K562 (cell line): ENCODE data around the gene SYN1. TPM values are rescaled to one million over a fixed set of nuclear protein-coding genes. Genes with fewer than 3 reads are reported as not detected.

Experiments used
- CC2D1A ChIP-seq: fragments of 450-650 bp; IDR thresholded peaks from 2 replicates; pipeline ENCODE4 v1.6.1; 2017; ENCODE audit warnings: mild to moderate bottlenecking
- EZH2 ChIP-seq: IDR thresholded peaks from 2 replicates; pipeline ENCODE4 v1.6.1; 2012; ENCODE audit warnings: low read depth, mild to moderate bottlenecking, inconsistent platforms, low read length, borderline replicate concordance
- HMGN3 ChIP-seq: IDR thresholded peaks from 2 replicates; pipeline ENCODE4 v1.6.1; 2011; ENCODE audit warnings: borderline replicate concordance, low read depth, mild to moderate bottlenecking, mixed read lengths, low read length; ENCODE audit not compliant: insufficient read length; ENCODE audit errors: extremely low read depth
- ILF3 ChIP-seq: fragments of 450-650 bp; IDR thresholded peaks from 2 replicates; pipeline ENCODE4 v1.6.1; 2018; ENCODE audit warnings: antibody characterized with exemption, mild to moderate bottlenecking, moderate library complexity, borderline replicate concordance
- KDM1A ChIP-seq, 2 experiments: fragments of 450-650 bp; IDR thresholded peaks; 2 replicates each; pipeline ENCODE4 v1.6.1; 2016; ENCODE audit warnings: mild to moderate bottlenecking in 2 of 2
- MAFF ChIP-seq: IDR thresholded peaks from 2 replicates; pipeline ENCODE4 v1.6.1; 2012; ENCODE audit warnings: low read length, improper control_type of control experiment
- SMARCC2 ChIP-seq: fragments of 450-650 bp; IDR thresholded peaks from 2 replicates; pipeline ENCODE4 v1.6.1; 2017; ENCODE audit warnings: antibody characterized with exemption, moderate library complexity, mild to moderate bottlenecking, low read depth
- TFAM ChIP-seq: fragments of 250-450 bp; sonication (Bioruptor Pico); conservative IDR thresholded peaks from 2 replicates; pipeline ENCODE4 v1.5.0; 2021; ENCODE audit warnings: mild to moderate bottlenecking, moderate library complexity
- TSC22D4 ChIP-seq: fragments of 450-650 bp; IDR thresholded peaks from 2 replicates; pipeline ENCODE4 v1.6.1; 2016; ENCODE audit warnings: missing genetic modification characterization, missing biosample characterization, control low read depth
- ZKSCAN1 ChIP-seq: fragments of 150-350 bp; IDR thresholded peaks from 2 replicates; pipeline ENCODE4 v1.6.1; 2016; ENCODE audit warnings: low read depth, low read length
- ZNF24 ChIP-seq: fragments of 450-650 bp; IDR thresholded peaks from 2 replicates; pipeline ENCODE4 v1.6.1; 2016
- ZNF3 ChIP-seq: fragments of 250-450 bp; sonication (Bioruptor Pico); IDR thresholded peaks from 2 replicates; pipeline ENCODE4 v1.5.0; 2021; ENCODE audit warnings: mild to moderate bottlenecking, moderate library complexity
- ZNF57 ChIP-seq: fragments of 450-650 bp; formaldehyde crosslinking; IDR thresholded peaks from 2 replicates; pipeline ENCODE4 v1.4.0; 2020; ENCODE audit warnings: mild to moderate bottlenecking, moderate library complexity
- ZZZ3 ChIP-seq: fragments of 450-650 bp; IDR thresholded peaks from 2 replicates; pipeline ENCODE4 v1.6.1; 2016; ENCODE audit warnings: antibody characterized with exemption, mild to moderate bottlenecking, moderate library complexity
- polyA plus RNA-seq, 8 experiments: library from polyadenylated mRNA; depleted of rRNA in 4 of 8; stranded (reverse) in 5 of 8; unstranded in 3 of 8; fragments of >200 nt; fragmentation: Nextera tagmentation in 2 of 8; fragmentation: Illumina TruSeq in 1 of 8; extraction: Ambion mirVana in 2 of 8; extraction: Trizol in 1 of 8; gene quantifications; 2 replicates each; pipeline versions ENCODE4 v1.2.1 to v1.2.3, GENCODE V29; 2011 to 2014; ENCODE audit warnings: inconsistent platforms in 1 of 8, missing spikeins in 1 of 8
- total RNA-seq, 7 experiments: library from RNA; depleted of rRNA in 6 of 7; stranded (reverse); fragments of >200 nt in 6 of 7; fragmentation: Illumina TruSeq in 2 of 7; extraction: Trizol in 2 of 7; gene quantifications; 2 replicates each; pipeline versions ENCODE4 v1.2.1 to v1.2.3, GENCODE V29; 2011 to 2021; ENCODE audit warnings: low replicate concordance in 1 of 7
- TF ChIP-seq, protein P1 (sequence below): sonication (generic); formaldehyde crosslinking; IDR thresholded peaks from 2 replicates; pipeline ENCODE4 v1.8.0; 2022; ENCODE audit warnings: mild to moderate bottlenecking, missing genetic modification reagents, borderline replicate concordance
- TF ChIP-seq, protein P2 (sequence below): fragments of 250-450 bp; sonication (Bioruptor Pico); IDR thresholded peaks from 2 replicates; pipeline ENCODE4 v1.8.0; 2021; ENCODE audit warnings: moderate library complexity, mild to moderate bottlenecking, inconsistent platforms
- TF ChIP-seq, protein P3 (sequence below): sonication (generic); formaldehyde crosslinking; IDR thresholded peaks from 2 replicates; pipeline ENCODE4 v1.5.0; 2020; ENCODE audit warnings: missing genetic modification reagents
- TF ChIP-seq, protein P4 (sequence below): fragments of 250-450 bp; sonication (Bioruptor Pico); IDR thresholded peaks from 2 replicates; pipeline ENCODE4 v1.4.0; 2020

Gene SYN1
- total and polyA plus RNA-seq, 9 of the 15 experiments (the other 6 are each of a cell fraction or from before 2014, with no cell fraction given), result 0.01 to 0.28 (median 0.18) TPM; not detected in 2

DNA sequence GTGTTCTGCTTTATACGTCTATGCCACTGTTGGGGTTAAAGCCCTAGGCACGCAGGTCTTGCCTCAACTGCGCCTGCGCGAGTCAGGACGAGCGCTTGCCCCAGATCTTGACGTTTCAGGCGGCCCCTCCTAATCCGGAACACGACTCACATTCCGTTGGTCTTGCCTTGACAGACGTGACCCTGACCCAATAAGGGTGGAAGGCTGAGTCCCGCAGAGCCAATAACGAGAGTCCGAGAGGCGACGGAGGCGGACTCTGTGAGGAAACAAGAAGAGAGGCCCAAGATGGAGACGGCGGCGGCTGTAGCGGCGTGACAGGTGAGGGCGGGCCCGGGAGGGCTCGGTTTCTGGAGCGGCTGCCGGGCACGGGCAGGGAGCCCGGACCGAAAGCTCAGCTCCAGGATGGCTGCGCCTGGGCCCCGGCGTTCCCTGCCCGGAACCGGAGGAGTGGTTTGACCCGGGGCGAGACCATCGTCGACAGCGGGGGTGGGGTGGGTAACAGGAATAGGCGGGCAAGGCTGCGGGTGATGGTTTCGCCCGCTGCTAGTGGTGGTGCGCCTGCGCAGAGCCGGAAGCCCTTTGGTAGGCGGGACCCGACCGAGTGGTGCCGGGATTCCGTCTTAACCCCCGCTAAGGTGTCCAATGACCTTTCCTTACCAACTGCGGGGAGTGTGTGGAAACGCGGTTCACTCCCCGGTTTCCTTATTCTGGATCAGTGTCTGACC, 58.6 kb downstream of the SYN1 start, which contains the start of gene ARAF (continued):
- TF ChIP-seq, protein P1, sequence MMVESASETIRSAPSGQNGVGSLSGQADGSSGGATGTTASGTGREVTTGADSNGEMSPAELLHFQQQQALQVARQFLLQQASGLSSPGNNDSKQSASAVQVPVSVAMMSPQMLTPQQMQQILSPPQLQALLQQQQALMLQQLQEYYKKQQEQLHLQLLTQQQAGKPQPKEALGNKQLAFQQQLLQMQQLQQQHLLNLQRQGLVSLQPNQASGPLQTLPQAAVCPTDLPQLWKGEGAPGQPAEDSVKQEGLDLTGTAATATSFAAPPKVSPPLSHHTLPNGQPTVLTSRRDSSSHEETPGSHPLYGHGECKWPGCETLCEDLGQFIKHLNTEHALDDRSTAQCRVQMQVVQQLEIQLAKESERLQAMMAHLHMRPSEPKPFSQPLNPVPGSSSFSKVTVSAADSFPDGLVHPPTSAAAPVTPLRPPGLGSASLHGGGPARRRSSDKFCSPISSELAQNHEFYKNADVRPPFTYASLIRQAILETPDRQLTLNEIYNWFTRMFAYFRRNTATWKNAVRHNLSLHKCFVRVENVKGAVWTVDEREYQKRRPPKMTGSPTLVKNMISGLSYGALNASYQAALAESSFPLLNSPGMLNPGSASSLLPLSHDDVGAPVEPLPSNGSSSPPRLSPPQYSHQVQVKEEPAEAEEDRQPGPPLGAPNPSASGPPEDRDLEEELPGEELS, result no peak
- TF ChIP-seq MAFF, result peak; percentile 37; the same call in 1 of the 2 replicates
- TF ChIP-seq TSC22D4, result no peak
- TF ChIP-seq, protein P2, sequence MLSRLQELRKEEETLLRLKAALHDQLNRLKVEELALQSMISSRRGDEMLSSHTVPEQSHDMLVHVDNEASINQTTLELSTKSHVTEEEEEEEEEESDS (CRISPR knock-in tag), result no peak
- no peak for TF ChIP-seq HMGN3
- TF ChIP-seq ZNF57 (CRISPR knock-in tag), result no peak
- TF ChIP-seq, protein P3, sequence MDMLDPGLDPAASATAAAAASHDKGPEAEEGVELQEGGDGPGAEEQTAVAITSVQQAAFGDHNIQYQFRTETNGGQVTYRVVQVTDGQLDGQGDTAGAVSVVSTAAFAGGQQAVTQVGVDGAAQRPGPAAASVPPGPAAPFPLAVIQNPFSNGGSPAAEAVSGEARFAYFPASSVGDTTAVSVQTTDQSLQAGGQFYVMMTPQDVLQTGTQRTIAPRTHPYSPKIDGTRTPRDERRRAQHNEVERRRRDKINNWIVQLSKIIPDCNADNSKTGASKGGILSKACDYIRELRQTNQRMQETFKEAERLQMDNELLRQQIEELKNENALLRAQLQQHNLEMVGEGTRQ (CRISPR knock-in tag), result no peak
- no peak for TF ChIP-seq ZZZ3
- TF ChIP-seq KDM1A (IDR thresholded peaks at IDR 0.05), result no peak
- TF ChIP-seq ZNF3, result no peak
- TF ChIP-seq EZH2, result no peak
- TF ChIP-seq ZKSCAN1, result no peak
- no peak for TF ChIP-seq ZNF24
- no peak for TF ChIP-seq CC2D1A
- TF ChIP-seq TFAM (CRISPR knock-in tag), result no peak
- TF ChIP-seq, protein P4, sequence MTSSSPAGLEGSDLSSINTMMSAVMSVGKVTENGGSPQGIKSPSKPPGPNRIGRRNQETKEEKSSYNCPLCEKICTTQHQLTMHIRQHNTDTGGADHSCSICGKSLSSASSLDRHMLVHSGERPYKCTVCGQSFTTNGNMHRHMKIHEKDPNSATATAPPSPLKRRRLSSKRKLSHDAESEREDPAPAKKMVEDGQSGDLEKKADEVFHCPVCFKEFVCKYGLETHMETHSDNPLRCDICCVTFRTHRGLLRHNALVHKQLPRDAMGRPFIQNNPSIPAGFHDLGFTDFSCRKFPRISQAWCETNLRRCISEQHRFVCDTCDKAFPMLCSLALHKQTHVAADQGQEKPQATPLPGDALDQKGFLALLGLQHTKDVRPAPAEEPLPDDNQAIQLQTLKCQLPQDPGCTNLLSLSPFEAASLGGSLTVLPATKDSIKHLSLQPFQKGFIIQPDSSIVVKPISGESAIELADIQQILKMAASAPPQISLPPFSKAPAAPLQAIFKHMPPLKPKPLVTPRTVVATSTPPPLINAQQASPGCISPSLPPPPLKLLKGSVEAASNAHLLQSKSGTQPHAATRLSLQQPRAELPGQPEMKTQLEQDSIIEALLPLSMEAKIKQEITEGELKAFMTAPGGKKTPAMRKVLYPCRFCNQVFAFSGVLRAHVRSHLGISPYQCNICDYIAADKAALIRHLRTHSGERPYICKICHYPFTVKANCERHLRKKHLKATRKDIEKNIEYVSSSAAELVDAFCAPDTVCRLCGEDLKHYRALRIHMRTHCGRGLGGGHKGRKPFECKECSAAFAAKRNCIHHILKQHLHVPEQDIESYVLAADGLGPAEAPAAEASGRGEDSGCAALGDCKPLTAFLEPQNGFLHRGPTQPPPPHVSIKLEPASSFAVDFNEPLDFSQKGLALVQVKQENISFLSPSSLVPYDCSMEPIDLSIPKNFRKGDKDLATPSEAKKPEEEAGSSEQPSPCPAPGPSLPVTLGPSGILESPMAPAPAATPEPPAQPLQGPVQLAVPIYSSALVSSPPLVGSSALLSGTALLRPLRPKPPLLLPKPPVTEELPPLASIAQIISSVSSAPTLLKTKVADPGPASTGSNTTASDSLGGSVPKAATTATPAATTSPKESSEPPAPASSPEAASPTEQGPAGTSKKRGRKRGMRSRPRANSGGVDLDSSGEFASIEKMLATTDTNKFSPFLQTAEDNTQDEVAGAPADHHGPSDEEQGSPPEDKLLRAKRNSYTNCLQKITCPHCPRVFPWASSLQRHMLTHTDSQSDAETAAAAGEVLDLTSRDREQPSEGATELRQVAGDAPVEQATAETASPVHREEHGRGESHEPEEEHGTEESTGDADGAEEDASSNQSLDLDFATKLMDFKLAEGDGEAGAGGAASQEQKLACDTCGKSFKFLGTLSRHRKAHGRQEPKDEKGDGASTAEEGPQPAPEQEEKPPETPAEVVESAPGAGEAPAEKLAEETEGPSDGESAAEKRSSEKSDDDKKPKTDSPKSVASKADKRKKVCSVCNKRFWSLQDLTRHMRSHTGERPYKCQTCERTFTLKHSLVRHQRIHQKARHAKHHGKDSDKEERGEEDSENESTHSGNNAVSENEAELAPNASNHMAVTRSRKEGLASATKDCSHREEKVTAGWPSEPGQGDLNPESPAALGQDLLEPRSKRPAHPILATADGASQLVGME (CRISPR knock-in tag), result no peak
- TF ChIP-seq ILF3, result no peak
- TF ChIP-seq SMARCC2, result no peak
